ENCODE results near the gene STX1B.
"Not testable (repeated sequence)": the region's sequence is repeated elsewhere in the genome, so short reads cannot be mapped to it uniquely, and the experiment has no call there.

The STX1B gene

GRCh38 chr16:31011815-31012214 lies 1.4 kb upstream of the STX1B start:
- not testable (repeated sequence) for DNase-seq

GRCh38 chr16:31009894-31010584 lies 399 bp downstream of the STX1B start:
- DNase-seq = no peak

DNA sequence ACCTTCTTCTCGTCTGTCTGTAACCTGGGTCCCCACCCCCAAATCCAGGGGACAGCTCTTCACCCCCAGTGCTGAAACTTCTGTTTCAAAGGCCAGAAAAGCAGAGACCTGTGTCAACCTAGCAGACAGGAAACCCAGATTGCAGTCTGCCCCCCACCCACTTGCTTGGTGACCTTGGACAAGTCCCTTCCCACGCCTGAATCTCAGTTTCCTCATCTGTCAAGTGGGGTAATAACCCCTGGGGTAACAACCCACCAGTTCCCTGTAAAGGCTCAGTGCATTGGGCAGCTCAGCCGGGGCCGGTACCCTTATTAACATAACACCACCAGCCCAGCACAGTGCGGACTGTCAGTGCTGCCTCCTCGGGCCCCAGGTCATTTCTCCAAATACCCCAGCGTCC lies 1.3 kb downstream of the STX1B start:
- DNase-seq = no peak

DNA sequence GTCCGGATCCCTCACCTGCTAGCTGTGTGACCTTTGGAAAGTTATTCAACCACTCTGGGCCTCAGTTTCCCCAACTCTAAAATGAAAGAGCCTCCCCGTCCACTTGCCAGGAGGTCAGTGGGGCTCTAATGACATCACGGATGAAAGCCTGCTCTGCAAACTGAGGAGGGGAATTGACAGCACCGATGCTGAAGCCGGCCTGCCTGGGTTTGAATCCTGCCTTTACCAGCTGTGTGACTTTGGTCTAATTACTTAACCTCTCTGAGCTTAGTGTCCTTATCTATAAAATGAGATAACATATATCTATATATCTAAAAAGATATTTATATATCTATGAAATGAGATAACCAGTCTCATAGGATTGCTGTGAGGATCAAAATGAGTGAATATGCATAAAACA lies 1.9 kb downstream of the STX1B start:
- no peak for DNase-seq

DNA sequence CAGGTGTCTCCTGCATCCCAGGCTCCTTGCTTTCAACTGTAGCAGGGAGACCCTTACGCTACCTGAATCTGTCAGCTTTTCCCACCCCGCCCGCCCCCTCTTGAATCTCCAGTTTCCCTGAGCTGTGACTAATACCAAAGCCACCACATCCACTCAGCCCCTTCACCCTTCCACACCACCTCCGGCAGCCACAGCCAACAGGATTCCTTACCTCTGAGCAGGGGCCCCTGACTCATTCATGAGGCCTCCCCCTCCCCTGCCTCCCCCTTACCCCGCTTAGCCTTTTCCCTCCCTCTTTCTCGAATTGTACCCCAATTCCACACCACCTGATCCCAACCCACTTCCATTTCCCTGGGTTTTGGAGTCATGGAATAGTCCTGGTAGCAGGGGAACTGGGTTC lies 2.3 kb downstream of the STX1B start:
- DNase-seq = no peak

- DNase-seq = no peak
These were observed 2.8 kb downstream of the STX1B start for GRCh38 chr16:31007684-31008083.

DNA sequence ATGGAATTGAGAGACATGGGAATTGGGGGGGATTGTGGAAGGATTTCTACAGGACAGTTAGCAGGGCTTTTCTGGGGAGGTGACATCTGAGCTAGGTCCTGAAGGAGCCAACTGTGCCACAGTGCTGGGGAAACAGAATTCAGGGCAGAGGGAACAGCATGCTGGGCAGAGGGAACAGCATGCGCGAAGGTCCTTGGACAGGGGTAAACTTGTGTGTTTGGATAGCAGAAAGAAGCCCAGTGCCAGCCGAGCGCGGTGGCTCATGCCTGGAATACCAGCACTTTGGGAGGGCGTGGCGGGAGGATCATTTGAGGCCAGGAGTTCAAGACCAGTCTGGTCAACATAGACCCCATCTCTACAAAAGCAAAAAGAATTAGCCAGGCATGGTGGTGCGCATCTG lies 3.8 kb downstream of the STX1B start:
- no peak for DNase-seq

DNA sequence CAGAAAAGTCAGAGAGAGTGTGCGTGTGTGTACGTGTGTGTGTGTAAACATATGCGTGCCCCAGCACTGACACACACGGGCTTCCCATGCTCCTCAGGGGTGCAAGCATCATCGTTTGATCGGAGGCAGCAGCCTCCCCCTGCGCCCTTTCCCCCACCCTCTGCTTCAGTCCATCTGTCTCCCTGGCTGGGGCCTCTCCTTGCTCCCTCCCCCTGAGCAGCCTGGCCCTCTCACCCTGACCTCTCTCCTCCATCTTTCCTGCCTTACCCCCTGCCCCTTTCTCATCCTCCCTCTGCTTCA lies 4.4 kb downstream of the STX1B start:
- no peak for DNase-seq

DNA sequence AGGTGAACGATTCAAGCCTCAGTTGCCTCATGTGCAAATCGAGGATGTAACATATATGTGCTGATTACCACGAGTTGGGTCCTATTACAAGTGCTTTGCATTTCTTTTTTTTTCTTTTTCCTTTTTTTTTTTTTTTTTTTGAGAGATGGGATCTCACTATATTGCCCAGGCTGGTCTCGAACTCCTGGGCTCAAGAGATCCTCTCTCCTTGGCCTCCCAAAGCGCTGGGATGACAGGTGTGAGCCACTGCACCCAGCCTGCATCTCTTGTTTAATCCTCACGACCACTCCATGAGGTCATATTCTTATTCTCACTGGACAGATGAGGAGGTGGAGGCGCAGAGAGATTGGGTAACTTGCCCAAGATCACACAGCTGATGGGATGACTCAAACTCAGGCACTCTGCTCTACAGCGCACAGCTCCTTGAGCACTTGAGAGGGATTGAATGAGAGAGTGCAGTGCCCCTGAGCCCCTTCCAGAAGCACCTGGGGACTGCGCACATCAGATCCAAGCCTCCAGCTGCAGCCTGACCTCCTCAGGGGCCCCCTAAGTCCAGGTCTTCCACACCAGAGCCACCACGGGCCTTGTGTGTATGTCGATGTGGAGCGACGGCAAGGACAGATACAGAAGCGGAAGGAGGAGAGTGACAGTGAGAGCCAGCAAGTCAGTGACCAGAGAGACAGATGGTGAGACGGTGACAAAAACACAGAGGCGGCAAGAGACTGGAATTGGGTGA lies 4.9 kb downstream of the STX1B start:
- no peak for DNase-seq

- no peak for DNase-seq
These were observed 5.8 kb downstream of the STX1B start for GRCh38 chr16:31004658-31005057.

GRCh38 chr16:31003744-31004143 lies 6.7 kb downstream of the STX1B start:
- no peak for DNase-seq

DNA sequence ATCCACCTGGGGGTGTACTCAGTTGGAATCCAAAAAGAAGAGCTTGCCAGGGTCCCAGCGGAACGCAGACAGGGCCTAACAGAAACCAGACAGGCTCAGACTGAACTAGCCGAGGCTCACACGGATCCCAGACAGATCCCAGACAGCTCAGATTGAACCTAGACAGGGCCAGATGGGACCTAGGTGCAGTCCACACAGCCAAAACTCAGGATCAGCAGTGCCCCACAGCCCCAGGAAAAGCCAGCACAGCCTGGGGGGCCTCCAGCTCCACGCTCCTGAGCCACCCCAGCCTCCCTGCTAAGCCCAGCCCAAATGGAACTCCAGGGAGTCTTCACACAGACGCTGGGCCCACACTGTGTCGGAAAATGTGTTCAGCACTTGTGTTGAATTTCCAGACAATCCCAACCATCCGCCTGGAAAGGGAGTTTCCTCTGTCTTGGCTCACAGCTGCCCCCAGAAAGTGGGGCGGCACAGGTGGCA lies 7.5 kb downstream of the STX1B start:
- DNase-seq = no peak

DNA sequence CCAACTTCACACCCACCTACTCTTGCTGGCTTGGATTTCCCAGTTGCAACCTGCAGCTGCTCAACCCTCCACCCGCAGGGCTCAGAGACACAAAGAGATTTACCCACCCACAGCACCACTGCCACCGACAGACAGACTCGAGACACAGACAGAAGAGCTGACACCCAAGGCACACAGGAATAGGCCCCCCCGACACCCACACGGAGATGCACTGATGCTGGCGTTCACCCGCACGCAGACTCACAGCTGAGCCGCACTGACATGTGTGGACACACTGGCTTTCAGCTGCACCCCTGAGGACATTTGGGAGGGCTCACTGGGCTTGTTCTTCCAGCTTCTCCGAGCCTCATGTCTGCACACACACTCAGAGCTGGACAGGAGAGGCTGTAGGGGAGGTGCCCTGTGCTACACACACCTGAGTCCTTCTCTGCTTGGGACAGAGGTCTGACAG lies 8.2 kb downstream of the STX1B start:
- no peak for DNase-seq

DNA sequence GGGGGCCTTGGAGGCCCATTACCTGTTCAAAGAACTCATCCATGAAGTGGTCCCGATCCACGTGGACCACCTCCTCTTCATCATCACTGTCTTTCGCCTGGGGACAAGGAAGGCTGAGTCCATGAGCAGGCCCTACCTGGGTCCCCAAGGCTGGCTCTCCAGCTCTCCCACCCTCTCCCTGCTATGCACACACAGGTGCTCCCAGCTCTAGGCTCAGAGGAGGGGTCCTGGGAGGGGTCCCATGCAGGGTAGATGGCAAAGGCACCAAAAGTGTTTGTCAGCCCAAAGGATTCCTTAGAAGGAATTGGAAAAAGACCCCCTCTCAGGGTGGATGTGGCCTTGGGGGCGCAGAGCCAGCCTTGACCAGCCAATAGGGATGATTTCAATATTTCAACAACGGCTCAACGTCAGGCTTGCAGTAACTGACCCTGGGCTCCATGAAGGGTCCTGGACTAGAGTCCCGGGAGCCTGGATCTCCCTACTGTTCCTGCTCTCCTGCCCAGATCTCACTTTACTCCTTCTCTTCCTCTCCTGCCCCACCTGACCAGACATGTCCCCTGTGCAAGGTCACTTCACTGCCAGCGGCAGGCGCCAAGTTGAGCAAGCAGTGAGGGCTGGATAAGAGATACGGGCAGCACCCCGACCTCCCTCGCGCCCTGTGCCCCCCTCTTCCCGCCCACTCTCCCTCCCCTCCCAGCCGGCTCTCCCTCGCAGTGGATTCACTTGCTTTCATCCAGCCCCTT lies 8.8 kb downstream of the STX1B start:
- DNase-seq = no peak

- DNase-seq = no peak
These were observed 9.6 kb downstream of the STX1B start for GRCh38 chr16:31000671-31001382.

- no peak for DNase-seq
These were observed 11.3 kb downstream of the STX1B start for GRCh38 chr16:30998852-30999761.

- DNase-seq = no peak
These were observed 12.4 kb downstream of the STX1B start for GRCh38 chr16:30997725-30998711.

DNA sequence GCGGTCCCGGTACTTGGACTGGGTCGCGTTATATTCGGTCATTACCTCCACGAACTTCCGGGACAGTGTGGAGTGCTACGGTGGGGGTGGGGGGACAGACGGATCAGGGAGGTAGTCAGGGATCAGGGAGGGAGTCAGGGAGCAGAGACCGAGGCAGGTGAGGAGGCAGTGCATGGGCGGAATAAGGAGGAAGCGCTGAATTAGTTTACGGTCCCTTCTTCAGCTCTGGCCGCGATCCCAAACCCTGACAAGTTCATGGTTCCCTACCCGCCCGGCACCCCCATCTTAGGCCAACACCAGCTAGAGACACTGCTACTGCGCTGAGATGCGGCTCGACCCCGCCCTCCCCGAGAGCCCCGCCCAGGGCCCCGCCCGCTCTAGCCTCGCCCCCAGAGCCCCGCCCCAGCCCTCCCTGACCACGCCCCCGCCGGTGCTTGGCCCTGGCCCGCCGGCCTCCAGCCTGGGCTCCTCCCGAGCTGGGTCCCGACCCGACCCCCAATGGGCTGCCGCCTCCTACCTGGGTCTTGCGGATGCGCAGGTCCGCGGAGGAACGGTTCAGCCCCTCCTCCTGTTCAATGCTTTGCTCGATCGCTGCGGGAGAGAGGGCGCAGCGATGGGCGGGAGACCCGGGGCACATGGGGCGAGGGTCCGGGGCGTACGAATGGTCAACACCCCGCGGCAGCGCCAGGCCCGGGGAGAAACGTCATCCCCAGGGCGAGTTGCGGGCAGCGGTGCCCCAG lies 13.3 kb downstream of the STX1B start:
- DNase-seq = peak; percentile 76 to 86

GRCh38 chr16:30996324-30996984 lies 14.0 kb downstream of the STX1B start:
- DNase-seq = no peak

DNA sequence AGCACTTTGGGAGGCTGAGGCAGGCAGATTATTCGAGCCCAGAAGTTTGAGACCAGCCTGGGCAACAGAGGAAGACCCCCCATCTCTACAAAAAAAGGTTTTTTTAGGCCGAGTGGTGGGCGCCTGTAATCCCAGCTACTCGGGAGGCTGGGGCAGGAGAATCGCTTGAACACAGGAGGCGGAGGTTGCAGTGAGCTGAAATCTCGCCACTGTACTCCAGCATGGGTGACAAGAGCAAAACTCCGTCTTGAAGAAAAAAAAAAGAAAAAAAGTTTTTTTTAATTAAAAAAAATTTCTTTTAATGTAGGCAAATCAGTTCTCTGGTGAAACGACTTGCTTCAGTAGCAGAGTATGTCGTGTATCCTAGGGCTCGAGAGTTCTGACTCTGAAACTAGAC lies 14.5 kb downstream of the STX1B start:
- no peak for DNase-seq
